Activated CD8-positive, alpha-beta memory T cell treated with anti-CD3 and anti-CD28 coated beads, Interleukin-2, amount 50 U/mL, for 4 hours (primary cell): ENCODE results near the gene PGAP3.

Experiments used
- DNase-seq: peaks from one replicate; pipeline ENCODE4 v3.0.0-alpha.2; 2020

The PGAP3 gene

DNA sequence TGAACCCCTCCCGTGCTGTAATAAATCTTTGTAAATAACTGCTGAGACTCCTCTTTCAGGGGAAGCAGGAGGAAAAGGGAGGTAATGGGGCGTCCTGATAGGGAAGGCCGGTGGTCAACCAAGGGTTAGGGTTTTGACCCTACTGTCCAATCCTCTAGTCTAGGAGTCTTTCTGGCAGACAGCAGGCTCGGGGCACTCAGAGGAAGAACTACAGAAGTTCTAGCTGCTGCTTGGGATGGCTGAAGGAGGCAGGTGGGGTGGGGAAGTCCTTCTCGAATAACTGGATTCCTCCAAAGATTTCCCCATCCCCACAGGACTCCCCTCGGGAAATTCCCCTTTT, 51.3 kb downstream of the PGAP3 start:
- DNase-seq = no peak

DNA sequence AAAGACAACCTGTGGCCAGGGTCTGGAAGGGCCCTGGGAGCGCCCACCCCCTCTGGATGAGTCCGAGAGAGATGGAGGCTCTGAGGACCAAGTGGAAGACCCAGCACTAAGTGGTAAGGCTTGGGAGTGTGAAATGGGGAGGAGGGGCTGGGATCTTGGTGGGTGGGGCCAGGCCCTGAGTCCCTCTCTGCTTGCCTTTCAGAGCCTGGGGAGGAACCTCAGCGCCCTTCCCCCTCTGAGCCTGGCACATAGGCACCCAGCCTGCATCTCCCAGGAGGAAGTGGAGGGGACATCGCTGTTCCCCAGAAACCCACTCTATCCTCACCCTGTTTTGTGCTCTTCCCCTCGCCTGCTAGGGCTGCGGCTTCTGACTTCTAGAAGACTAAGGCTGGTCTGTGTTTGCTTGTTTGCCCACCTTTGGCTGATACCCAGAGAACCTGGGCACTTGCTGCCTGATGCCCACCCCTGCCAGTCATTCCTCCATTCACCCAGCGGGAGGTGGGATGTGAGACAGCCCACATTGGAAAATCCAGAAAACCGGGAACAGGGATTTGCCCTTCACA, 52.2 kb downstream of the PGAP3 start:
- no peak for DNase-seq

DNA sequence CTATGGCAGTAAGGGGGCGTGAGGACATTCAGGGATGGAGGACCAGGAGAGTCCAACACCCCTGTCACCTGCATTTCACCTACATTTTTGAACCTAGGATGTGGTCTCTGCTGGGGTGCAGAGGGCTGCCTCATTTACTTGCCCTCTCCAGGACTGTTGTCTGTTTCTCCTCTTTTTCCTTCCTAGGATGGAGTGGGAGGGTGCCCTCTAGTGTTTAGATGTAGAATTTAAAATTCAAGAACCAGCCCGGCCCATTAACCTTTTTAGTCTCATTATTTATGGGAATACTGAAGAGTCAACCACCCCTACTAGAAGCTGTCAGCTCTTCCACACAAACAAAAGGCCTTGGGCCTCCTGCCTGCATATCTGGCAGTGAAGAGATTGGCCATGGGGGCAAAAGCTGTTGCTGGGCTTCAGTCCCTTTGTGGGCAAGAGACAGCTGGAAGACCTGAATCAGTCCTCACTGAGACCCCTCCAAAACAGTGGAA, 53.4 kb downstream of the PGAP3 start:
- DNase-seq = no peak

DNA sequence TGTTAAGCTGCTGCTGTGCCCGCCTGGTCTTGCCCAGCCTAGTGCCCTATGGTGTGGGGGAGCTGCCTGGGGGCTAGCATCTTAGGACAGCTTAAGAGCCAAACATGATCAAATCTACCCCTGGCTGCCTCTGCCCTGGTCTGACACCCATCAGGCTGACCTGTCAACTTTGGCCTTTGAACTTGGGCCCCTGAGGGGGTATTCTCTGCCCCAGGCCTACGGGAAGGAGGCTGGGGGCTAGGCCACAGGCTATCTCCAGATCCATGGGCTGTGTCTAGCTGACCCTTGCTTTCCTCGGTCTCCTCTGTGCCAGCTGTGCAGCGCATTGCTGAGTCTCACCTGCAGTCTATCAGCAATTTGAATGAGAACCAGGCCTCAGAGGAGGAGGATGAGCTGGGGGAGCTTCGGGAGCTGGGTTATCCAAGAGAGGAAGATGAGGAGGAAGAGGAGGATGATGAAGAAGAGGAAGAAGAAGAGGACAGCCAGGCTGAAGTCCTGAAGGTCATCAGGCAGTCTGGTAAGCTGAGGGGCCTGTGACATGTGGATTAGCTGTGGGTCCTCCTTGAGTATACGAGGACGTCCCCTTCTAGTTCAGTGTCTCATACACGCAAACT, 54.2 kb downstream of the PGAP3 start:
- no peak for DNase-seq

DNA sequence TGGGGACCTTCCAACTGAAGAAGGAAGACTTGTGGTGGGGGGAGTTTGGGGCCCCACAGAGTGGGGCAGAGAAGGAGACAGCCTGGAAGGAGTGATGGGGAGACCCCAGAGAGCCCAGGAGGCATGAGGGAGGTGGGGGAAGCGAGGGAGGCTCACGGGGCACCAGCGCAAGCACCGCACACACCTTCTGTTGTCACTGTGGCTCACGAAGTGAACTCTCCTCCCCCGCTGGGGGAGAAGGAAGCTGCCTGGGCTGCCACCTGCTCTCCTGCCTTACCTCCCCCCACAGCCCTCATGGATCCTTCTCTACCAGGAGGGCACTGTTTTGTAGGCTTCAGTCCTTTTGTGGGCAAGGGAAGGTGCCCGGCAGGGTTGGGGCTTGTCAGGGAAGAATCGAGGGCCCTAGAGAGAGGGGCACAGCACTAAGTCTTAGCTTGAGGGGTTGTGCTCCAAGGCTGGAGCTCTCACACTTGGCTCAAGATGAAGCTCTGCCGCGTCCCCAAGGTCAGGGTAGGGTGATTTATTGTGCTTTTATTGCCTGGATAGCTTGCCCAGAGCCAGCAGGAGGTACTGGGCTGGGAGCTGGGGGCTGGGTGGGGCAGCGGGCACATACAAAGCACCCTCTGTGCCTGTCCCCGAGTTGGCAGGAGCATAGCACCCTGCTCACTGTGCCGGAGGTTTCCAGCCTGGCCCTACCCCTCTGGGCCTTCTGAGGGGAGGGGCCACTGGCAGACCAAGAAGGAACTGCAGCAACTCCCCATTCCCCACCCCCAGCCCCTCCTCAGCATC, 55.5 kb downstream of the PGAP3 start:
- no peak for DNase-seq

DNA sequence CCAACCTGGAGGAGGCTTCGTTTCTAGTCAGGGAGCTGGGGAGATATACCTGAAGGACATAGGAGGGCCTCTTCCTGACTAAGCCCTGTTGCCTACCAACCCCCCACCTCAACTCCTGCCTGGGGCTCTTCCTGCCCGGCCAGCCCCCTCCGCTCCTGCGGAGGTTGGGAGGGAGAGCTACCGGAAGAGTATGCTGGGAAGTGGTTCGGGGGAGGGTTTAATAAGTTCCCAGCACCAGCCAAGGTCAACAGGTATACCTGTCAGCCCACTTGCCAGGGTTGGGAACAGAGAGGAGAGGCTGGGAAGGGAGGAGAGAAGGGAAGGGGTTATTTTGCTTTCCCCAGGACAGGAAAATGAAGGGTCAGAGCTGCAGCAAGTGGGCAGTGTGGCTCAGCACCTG, 56.5 kb downstream of the PGAP3 start:
- no peak for DNase-seq

DNA sequence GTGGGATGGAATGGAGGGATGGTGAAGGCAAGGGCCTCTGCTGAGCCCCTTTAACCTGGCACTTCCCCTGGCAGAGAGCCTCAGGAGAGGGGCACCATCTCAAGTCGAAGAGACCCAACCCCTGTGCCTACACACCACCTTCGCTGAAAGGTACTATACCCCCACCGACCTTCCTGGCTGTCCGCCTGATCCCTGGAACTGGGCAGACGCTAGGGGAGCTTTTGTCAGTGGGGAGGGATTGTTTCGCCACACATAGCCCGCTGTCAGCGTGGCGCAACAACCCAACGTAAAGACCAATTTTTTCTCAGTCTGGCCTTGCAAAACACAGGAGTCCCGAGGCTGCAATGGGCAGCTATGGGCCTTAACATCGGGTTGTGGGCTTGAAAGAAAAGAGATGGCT, 58.0 kb downstream of the PGAP3 start:
- DNase-seq = no peak

DNA sequence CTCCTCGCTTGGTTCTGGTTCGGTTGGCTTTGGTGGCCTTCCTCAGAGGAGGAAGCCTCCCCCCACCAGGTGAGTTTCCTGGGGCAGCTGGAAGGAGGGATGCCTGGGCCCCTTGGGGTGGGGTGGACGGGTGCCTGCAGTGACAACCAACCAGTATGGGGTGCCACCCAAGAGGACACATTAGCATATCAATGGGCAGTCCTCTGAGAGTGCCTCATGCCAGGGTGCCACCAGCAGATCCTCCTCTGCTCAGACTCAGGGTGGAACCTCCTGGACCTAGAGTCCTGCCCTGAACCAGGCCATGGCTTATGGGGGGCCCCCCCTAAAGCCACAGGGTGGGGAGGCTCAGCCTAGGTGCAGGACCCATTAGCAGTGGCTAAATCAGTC, 58.4 kb downstream of the PGAP3 start:
- no peak for DNase-seq

DNA sequence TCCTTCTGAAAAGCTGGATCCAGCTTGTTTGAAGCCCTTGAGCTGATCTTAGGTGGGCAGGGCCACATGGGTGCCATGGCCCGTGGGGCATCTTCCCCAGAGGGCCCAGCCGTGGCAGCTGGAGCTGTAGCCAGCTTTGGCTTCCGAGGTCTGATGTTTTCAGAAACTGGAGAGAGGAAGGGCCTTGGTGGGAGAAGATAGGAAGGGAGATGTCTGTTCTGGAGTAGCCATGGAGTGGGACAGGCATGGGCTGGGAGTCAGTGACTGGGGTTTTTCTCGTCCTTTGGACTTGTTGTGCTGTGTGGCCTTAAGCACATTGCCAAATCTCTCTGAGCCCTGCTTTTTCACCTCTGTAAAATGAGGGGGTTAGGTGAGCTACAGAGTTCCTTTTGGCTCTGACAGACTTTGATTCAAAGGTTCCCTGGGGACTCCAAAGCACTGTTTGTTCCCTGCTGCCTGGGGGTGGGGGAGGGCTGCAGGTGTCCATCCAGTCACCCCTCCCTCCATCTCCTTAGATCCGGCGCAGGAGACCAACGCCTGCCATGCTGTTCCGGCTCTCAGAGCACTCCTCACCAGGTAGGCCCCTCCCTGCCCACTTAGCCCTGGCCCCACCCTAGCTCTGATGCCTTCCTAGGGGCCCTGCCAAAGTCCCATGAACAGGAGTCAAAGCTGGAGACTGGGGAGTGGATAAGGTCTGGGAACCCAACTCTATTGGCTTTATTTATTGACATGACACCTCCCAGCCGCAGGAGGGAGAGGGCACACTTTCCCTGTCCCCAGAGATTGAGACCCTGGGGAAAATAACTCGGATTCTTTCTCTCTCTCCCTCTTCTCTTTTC, 59.0 kb downstream of the PGAP3 start:
- no peak for DNase-seq

DNA sequence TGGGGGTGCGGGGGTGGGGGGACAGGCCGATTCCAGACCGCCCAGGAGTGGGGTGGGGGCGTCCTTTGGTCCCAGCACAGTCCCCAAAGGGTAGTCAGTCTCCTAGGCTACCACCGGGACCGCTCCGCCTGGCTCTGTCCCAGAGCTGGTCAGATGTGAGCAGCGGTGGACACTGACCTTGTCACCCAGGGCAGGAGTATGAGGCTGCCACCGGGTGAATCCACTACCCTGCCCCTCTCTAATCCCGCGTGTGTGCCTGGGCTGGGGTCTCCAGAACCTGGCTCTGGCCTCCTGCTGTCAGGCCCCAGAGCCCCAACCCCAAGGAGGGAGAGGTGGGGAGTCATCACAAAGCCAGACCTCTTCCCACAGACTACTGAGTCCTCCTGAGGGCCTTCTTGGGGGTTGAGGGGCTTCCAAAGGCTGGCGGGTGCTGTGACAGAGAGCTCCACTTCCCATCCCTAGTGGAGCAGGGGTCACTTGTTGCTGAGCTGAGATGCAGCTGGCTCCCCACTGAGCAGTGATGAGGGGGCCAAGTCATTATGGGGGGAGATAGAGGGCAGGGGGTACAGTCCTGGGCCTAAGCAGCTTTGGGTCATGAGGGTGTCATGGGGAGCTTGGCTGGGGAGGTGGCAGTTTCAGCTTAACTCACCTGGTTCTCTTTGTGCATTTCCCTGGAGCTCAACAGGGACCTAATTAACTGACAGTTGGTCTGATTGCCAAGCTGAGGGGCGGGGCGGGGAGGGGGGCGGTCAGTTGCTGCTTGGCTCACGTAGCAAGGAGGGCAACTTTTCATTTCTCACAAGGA, 59.9 kb downstream of the PGAP3 start:
- DNase-seq = no peak

DNA sequence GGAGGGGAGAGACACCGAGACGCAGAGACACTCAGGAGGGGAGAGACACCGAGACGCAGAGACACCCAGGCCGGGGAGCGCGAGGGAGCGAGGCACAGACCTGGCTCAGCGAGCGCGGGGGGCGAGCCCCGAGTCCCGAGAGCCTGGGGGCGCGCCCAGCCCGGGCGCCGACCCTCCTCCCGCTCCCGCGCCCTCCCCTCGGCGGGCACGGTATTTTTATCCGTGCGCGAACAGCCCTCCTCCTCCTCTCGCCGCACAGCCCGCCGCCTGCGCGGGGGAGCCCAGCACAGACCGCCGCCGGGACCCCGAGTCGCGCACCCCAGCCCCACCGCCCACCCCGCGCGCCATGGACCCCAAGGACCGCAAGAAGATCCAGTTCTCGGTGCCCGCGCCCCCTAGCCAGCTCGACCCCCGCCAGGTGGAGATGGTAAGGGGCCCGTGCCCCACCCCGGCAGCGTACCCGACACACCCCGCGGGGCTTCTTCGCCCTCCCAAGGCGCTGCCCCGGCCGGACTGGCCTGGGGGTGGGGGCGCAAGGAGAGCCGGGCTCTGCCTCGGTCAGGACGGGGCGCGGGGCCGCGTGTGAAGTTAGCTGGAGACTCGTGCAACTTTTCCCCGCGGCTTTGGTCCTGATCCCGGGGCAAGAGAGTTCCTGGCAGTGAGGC, 60.7 kb downstream of the PGAP3 start:
- no peak for DNase-seq

DNA sequence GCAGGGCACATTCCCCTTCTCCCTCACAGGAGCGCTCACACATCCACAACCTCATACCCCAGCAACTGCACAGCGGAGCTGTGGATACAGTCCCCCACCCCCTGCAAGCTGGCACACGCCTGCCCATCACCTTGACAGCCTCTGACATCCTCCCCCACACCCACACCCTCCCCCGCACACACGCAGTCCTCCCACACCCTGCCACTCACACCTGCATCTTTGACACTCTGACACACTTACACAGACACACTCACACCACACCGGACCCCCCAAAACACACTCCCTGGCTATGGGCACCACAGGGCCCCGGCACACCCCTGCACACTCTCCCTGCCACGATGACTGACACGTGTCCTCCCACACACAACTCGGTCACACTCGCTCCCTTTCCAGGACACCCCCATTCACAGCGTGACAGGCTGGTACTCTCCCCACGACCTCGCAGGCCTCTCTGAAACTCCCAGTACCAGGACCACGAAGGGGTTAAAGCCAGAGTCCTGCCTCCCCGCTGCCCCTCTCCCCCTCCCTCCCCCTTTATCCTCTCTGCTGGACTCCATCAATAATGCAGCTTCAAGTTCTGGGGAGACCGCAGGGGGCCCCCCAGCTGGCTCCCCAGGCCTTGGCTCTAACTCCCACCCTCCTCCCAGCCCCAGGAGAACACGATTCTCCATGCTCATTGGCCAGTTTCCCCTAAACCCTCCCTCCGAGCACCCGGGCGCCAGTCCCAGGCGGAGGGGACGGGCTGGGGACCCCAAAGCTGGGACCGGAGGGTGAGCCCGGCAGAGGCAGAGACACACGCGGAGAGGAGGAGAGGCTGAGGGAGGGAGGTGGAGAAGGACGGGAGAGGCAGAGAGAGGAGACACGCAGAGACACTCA, 61.4 kb downstream of the PGAP3 start, which contains the start of gene PPP1R1B:
Gene PPP1R1B (plus strand): TSS at position 782 of the 876 bp plus-strand sequence. CDS start 441 bp downstream, outside the sequence.
- peak; percentile 46 for DNase-seq

DNA sequence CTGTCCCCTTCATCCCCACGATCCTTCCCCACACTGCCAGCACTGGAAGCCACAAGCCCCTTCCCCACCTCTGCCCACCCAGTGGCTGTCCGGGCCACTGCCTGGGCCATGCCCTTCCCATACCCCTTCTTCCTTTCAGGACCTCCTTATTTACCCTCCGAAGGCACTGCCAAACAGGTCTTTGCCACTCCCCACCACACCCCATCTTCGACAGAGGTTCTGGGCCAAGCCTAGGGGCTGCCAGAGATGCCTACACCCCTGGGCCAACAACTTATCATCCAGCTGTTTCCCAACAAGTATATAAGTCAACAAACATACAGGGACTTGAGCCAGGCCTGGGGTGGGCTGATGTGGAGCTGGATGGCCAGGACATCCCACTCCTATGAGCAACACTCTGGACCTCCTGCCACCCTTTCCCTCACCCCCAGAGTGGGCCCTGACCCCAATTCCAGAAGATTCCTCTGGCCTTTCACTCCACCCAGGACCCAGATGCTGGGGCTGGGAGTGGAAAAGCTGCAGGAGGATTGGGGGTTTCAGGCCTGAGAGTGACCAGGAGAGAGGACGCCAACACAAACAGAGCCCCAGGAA, 62.6 kb downstream of the PGAP3 start:
- no peak for DNase-seq

DNA sequence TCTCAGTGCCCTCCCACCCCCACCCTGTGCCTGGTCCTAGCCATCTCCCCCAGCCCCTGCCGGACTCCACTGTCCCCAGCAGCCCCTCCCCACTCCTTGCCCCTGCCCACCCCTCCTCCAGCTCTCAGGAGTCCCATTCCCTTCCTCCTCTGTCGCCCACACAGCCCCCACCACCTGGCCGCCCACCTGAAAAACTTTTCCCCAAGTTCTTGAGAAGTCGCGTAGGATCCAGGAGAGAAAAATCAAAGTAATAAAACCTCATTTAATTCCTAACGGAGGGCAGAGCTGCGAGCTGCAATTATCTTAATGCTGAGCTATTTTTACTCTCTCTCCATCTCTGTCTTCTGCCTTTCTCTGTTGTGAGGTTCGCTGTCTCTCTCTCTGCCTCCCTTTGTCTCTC, 63.5 kb downstream of the PGAP3 start:
- DNase-seq = no peak

DNA sequence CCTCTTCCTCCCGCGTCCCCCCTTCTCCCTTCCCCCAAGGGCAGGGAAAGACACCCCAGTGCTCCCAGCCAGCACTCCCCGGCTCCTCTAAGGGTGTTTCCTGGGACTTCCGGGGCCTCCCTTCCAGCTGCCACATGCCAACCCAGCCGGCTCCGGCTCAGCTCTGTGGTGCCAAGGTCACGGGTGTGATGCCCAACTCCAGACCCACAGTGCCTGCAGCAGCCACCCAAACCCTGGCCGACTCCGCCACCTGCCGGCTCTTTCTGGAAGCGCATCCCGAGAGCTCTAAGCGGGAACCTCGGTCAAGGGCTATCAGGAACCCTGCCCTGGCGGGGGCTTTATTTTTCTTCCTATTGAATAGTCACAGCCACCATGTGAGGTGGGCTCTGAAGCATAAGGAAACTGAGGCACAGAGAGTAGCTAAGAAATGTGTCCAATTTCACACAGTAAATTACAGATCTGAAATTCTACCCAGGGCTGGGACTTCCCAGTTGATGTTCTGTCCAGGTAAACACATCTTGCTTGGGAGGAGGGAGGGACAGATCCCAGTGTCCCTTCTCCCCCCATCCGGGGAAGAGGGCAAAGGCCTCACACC, 64.4 kb downstream of the PGAP3 start:
- peak; percentile 87 for DNase-seq

DNA sequence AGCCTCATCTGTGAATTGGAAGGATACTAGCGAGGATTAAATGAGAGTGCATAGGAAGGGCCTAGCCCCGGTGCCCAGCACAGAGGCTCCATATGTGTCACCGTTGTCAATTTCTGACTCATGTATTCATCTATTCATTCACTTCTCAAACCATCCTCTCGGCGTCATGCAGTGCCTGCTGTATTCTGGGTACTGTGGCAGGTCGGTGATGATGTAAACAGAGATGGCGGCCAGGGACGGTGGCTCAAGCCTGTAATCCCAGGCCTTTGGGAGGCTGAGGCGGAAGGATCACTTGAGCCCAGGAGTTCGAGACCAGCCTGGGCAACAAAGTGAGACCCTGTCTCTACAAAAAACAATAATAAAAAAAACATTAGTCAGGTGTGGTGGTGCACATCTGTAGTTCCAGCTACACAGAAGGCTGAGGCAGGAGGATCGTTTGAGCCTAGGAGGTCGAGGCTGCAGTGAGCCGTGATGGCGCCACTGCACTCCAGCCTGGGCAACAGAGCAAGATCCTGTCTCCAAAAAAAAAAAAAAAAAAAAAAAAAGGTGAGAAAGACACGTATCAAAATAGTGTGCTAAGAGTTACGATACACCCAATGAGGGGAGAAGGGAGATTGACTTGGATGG, 65.4 kb downstream of the PGAP3 start:
- no peak for DNase-seq

DNA sequence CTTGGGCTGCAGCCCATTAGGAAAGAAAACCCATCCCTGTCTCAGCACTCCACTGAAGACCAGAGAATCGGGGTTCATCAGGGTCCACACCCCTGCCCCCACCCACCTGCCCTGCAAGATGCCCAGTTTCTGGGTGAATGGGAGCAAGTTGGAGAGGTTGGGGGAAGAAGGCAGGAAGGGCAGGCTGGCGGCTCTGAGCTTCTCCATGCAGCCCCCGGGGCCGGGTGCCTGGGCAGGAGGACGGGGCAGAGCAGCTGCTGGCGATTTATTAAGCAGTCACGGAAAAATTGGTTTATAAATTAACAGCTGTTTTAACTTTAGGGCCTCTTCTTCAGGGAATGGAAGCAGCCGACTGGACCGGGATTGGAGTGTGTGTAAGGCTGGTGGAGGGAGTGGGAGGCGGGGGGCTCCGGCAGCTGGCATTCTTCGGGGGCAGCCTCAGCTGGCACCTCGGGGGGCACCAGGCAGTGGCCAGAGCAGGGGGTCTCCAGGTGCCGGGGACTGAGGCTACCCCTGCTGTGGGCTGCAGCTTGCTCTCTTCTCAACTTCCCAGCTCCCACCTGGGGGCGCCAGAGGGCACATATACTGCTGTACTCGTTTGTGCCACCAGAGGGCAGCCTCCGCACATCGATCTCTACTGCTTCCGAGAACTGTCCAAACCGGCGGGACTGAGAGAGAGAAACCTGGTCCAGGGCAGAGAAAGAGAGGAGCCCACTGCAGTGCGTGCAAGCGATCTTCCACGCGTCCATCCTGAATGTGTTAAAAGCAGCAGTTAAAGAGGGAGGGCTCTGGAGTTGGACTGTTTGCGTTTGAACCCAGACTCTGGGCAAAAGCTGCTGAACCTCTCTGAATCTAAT, 66.1 kb downstream of the PGAP3 start:
- peak; percentile 86 for DNase-seq
